CD4-positive, alpha-beta T cell (primary cell): Measurements from ENCODE around the gene LMX1B. TPM values are rescaled to one million over a fixed set of nuclear protein-coding genes. Genes with fewer than 3 reads are reported as not detected.

Source experiments
- ATAC-seq: fragments of 200-7000 bp; cut with Tn5 transposase; one replicate; pipeline ENCODE4 v1.10.0; 2022; ENCODE audit warnings: mild to moderate bottlenecking; ENCODE audit not compliant: poor library complexity
- CTCF ChIA-PET: fragments of 350-600 bp; sonication (Branson Sonifier 250); formaldehyde crosslinking; loops from one replicate; lab custom pipeline; 2021; ENCODE audit warnings: antibody characterized with exemption, inconsistent platforms; lab: Charles Lee
- POLR2A ChIA-PET: fragments of 350-600 bp; sonication (Branson Sonifier 250); formaldehyde crosslinking; loops from one replicate; lab custom pipeline; 2021; ENCODE audit warnings: antibody characterized with exemption, inconsistent platforms; lab: Charles Lee
- DNase-seq, 14 experiments: peaks; one replicate each; pipeline ENCODE4 v3.0.0-alpha.2; 2013 to 2020; ENCODE audit warnings: mixed read lengths in 2 of 14
- H3K27ac ChIP-seq, 2 donors: one replicate each; pipeline versions ENCODE4 v1.5.1 to v1.7.0; 2013; ENCODE audit warnings: low read length in 2 of 2, low read depth in 1 of 2, mild to moderate bottlenecking in 1 of 2
- H3K27me3 ChIP-seq, 2 experiments: 1 replicate in 1 of 2; 2 replicates in 1 of 2; pipeline versions ENCODE4 v1.6.1 to v1.7.0; 2013; ENCODE audit warnings: low read length in 2 of 2, control low read depth in 1 of 2, mild to moderate bottlenecking in 1 of 2, moderate library complexity in 1 of 2; ENCODE audit not compliant: insufficient read depth in 2 of 2, control insufficient read depth in 1 of 2
- H3K36me3 ChIP-seq: one replicate; pipeline ENCODE4 v1.6.1; 2013; ENCODE audit warnings: low read length, control low read depth; ENCODE audit not compliant: insufficient read depth
- H3K4me1 ChIP-seq: one replicate; pipeline ENCODE4 v1.6.1; 2013; ENCODE audit warnings: low read length, control low read depth; ENCODE audit not compliant: insufficient read depth
- H3K4me3 ChIP-seq: one replicate; pipeline ENCODE4 v1.5.1; 2013; ENCODE audit warnings: mild to moderate bottlenecking, low read length, moderate library complexity
- H3K9me3 ChIP-seq, 2 experiments: 1 replicate in 1 of 2; 2 replicates in 1 of 2; pipeline versions ENCODE4 v1.6.1 to v1.7.0; 2013; ENCODE audit warnings: low read length in 2 of 2, mild to moderate bottlenecking in 2 of 2, control low read depth in 1 of 2, moderate library complexity in 1 of 2; ENCODE audit not compliant: control insufficient read depth in 1 of 2, insufficient read depth in 1 of 2
- H3K27ac Mint-ChIP-seq: one replicate; pipeline ENCODE4 v1.8.0; 2020; ENCODE audit warnings: mixed read lengths
- H3K27me3 Mint-ChIP-seq: one replicate; pipeline ENCODE4 v1.8.0; 2021; ENCODE audit warnings: mixed read lengths
- H3K36me3 Mint-ChIP-seq: one replicate; pipeline ENCODE4 v1.8.0; 2021; ENCODE audit warnings: low read depth, mixed read lengths
- H3K4me1 Mint-ChIP-seq: one replicate; pipeline ENCODE4 v1.8.0; 2021; ENCODE audit warnings: low read depth, mixed read lengths
- H3K4me3 Mint-ChIP-seq: one replicate; pipeline ENCODE4 v1.8.0; 2020; ENCODE audit warnings: mild to moderate bottlenecking, mixed read lengths
- H3K9me3 Mint-ChIP-seq: one replicate; pipeline ENCODE4 v1.8.0; 2020; ENCODE audit warnings: mixed read lengths
- intact Hi-C, 2 experiments: fragments of 100-400 bp; cut with DNase I in 1 of 2; cut with micrococcal nuclease in 1 of 2; formaldehyde crosslinking; loops; one replicate each; pipeline versions ENCODE4 v1.15.1 to v1.9.0; 2023 to 2025; cut with DNase I, micrococcal nuclease
- total RNA-seq, 174 experiments: library from RNA in 2 of 174; stranded (reverse) in 2 of 174; gene quantifications; one replicate each; pipeline ENCODE4 v1.2.3 and lab custom pipeline; 2021 to 2026
- TF ChIP-seq, protein P1 (sequence below): fragments of 200-600 bp; IDR thresholded peaks from one replicate; pipeline ENCODE4 v1.8.0; 2022; ENCODE audit warnings: antibody characterized with exemption, mild to moderate bottlenecking

LMX1B gene
- total RNA-seq, 2 experiments from 2014 or later: not detected

GRCh38 chr9:126704157-126704891 is 90.6 kb downstream of the LMX1B start:
- peaks cover 30% of the 10 kb centered on the region for H3K27me3 Mint-ChIP-seq
- H3K4me3 Mint-ChIP-seq: no peak overlapping the region
- H3K27ac Mint-ChIP-seq: no peak overlapping the region
- Histone ChIP-seq H3K27ac (no peak overlapping the region), H3K36me3 (no peaks in the 10 kb centered on the region), H3K27me3 (peaks cover 14 to 16% of the 10 kb centered on the region in 2 experiments), H3K4me1 (peaks cover 21% of the 10 kb centered on the region), H3K9me3 (no peaks in the 10 kb centered on the region), H3K4me3 (no peak overlapping the region)
- TF ChIP-seq, protein P1, sequence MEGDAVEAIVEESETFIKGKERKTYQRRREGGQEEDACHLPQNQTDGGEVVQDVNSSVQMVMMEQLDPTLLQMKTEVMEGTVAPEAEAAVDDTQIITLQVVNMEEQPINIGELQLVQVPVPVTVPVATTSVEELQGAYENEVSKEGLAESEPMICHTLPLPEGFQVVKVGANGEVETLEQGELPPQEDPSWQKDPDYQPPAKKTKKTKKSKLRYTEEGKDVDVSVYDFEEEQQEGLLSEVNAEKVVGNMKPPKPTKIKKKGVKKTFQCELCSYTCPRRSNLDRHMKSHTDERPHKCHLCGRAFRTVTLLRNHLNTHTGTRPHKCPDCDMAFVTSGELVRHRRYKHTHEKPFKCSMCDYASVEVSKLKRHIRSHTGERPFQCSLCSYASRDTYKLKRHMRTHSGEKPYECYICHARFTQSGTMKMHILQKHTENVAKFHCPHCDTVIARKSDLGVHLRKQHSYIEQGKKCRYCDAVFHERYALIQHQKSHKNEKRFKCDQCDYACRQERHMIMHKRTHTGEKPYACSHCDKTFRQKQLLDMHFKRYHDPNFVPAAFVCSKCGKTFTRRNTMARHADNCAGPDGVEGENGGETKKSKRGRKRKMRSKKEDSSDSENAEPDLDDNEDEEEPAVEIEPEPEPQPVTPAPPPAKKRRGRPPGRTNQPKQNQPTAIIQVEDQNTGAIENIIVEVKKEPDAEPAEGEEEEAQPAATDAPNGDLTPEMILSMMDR: no peak
- ChIA-PET CTCF (interaction anchor here (1.4 to 7.0 kb wide), 7 partner anchors 21 to 101 kb away, joined by 4 to 157 read pairs (median 13); partner anchors contain the start of gene ZBTB43), POLR2A (interaction anchor here (1.0 kb wide), 1 partner anchor 116 kb away, joined by 3 read pairs; no protein-coding TSS in a partner anchor)
- H3K4me1 Mint-ChIP-seq: peaks cover 21% of the 10 kb centered on the region
- DNase-seq (peak in 4 of 14 experiments; percentile 24 to 34 (median 30)), ATAC-seq (no peak)
- no peaks in the 10 kb centered on the region for H3K36me3 Mint-ChIP-seq
- intact Hi-C loops: loop anchor here (2.0 kb wide), 1 partner anchor 18 kb away; no protein-coding TSS in a partner anchor
- no peaks in the 10 kb centered on the region for H3K9me3 Mint-ChIP-seq

GRCh38 chr9:126704892-126705766 is 91.4 kb downstream of the LMX1B start:
- peaks cover 21% of the 10 kb centered on the region for H3K4me1 Mint-ChIP-seq
- Histone ChIP-seq H3K9me3 (no peaks in the 10 kb centered on the region), H3K4me1 (peaks cover 21% of the 10 kb centered on the region), H3K4me3 (peak overlapping the region; percentile 30), H3K27me3 (peaks cover 14 to 16% of the 10 kb centered on the region in 2 experiments), H3K27ac (no peak overlapping the region), H3K36me3 (no peaks in the 10 kb centered on the region)
- ATAC-seq (peak; percentile 92), DNase-seq (peak; percentile 77 to 92 (median 82))
- TF ChIP-seq, protein P1: peak; percentile 95
- H3K27me3 Mint-ChIP-seq: peaks cover 30% of the 10 kb centered on the region
- CTCF ChIA-PET: interaction anchor here (0.7 to 7.0 kb wide), 11 partner anchors 14 to 100 kb away, joined by 3 to 157 read pairs (median 13); partner anchors contain the start of gene ZBTB43
- H3K27ac Mint-ChIP-seq: no peak overlapping the region
- peak overlapping the region; percentile 5 for H3K4me3 Mint-ChIP-seq
- POLR2A ChIA-PET: interaction anchor here (0.6 to 3.0 kb wide), 8 partner anchors 15 to 177 kb away, joined by 3 to 32 read pairs (median 4); no protein-coding TSS in a partner anchor
- H3K9me3 Mint-ChIP-seq: no peaks in the 10 kb centered on the region
- no peaks in the 10 kb centered on the region for H3K36me3 Mint-ChIP-seq
- intact Hi-C loops: loop anchor here (1.0 to 2.0 kb wide), 2 partner anchors 18 to 76 kb away; no protein-coding TSS in a partner anchor
